Nephron (organoid): Measurements from ENCODE around the gene EXOC3L1.

Source experiments
- H3K27ac Mint-ChIP-seq, 3 experiments: 2 replicates each; pipeline ENCODE4 v1.8.0; 2020; ENCODE audit warnings: mixed read lengths in 3 of 3, mild to moderate bottlenecking in 2 of 3, moderate library complexity in 1 of 3
- H3K27me3 Mint-ChIP-seq: 2 replicates; pipeline ENCODE4 v1.8.0; 2021; ENCODE audit warnings: low read depth, mild to moderate bottlenecking, moderate library complexity, mixed read lengths
- H3K36me3 Mint-ChIP-seq: 2 replicates; pipeline ENCODE4 v1.8.0; 2020; ENCODE audit warnings: low read depth, mixed read lengths
- H3K4me1 Mint-ChIP-seq: 2 replicates; pipeline ENCODE4 v1.8.0; 2020; ENCODE audit warnings: mixed read lengths
- H3K4me3 Mint-ChIP-seq, 3 experiments: 2 replicates each; pipeline ENCODE4 v1.8.0; 2020; ENCODE audit warnings: mild to moderate bottlenecking in 3 of 3, mixed read lengths in 3 of 3, moderate library complexity in 2 of 3
- H3K9me3 Mint-ChIP-seq: 2 replicates; pipeline ENCODE4 v1.8.0; 2020; ENCODE audit warnings: mixed read lengths
- CTCF ChIP-seq, 3 experiments: fragments of 200-600 bp; sonication (generic); IDR thresholded peaks; one replicate each; pipeline ENCODE4 v1.5.0; 2021; ENCODE audit warnings: antibody characterized with exemption in 3 of 3; ENCODE audit not compliant: unreplicated experiment in 3 of 3

The EXOC3L1 gene

GRCh38 chr16:67187175-67187890 is 2.6 kb downstream of the EXOC3L1 start:
- peaks cover 18% of the 10 kb centered on the region for H3K4me1 Mint-ChIP-seq
- H3K27ac Mint-ChIP-seq, result no peak overlapping the region
- H3K27me3 Mint-ChIP-seq, result peaks cover 10% of the 10 kb centered on the region
- H3K4me3 Mint-ChIP-seq, result no peak overlapping the region
- H3K9me3 Mint-ChIP-seq, result no peaks in the 10 kb centered on the region
- TF ChIP-seq CTCF (IDR thresholded peaks at IDR 0.05; ENCODE audit: unreplicated experiment in 3 of 3), result no peak
- H3K36me3 Mint-ChIP-seq, result no peaks in the 10 kb centered on the region

- Mint-ChIP-seq H3K36me3 (no peaks in the 10 kb centered on the region), H3K27me3 (peaks cover 10% of the 10 kb centered on the region), H3K9me3 (no peaks in the 10 kb centered on the region), H3K4me1 (peaks cover 13% of the 10 kb centered on the region), H3K4me3 (no peak overlapping the region), H3K27ac (no peak overlapping the region)
- TF ChIP-seq CTCF (IDR thresholded peaks at IDR 0.05; ENCODE audit: unreplicated experiment in 3 of 3), result no peak
Observed at GRCh38 chr16:67186550-67186950, 3.4 kb downstream of the EXOC3L1 start.

DNA sequence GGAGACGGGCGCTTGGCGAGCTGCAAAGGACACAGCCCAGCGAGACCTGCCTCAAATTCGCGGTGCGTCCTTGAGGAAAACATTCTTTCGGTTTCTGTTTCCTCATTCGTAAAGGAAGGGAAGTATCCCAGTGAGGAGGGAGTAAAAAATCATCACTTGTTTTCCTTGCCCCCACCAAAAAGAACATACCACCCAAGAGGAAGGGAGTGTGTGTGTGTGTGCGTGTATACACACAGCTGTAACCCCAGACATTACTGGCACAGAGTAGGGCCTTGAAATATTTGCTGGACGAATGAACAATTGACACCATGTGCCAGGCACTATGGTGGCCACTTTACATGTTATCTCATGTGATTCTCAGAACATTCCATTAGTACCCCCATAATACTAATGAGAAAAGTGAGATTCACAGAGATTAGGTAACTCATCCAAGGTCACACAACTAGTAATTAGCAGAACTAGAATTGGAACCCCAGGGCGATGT is 4.2 kb downstream of the EXOC3L1 start:
- H3K9me3 Mint-ChIP-seq, result no peaks in the 10 kb centered on the region
- peak overlapping the region; percentile 89 to 94 (median 89) for H3K4me3 Mint-ChIP-seq
- no peaks in the 10 kb centered on the region for H3K36me3 Mint-ChIP-seq
- TF ChIP-seq CTCF (IDR thresholded peaks at IDR 0.05; ENCODE audit: unreplicated experiment in 3 of 3), result peak in 1 of 3 experiments; percentile 26
- H3K27ac Mint-ChIP-seq, result peak overlapping the region in 2 of 3 experiments; percentile 21 to 40
- peaks cover 10% of the 10 kb centered on the region for H3K27me3 Mint-ChIP-seq
- H3K4me1 Mint-ChIP-seq, result peaks cover 8% of the 10 kb centered on the region

DNA sequence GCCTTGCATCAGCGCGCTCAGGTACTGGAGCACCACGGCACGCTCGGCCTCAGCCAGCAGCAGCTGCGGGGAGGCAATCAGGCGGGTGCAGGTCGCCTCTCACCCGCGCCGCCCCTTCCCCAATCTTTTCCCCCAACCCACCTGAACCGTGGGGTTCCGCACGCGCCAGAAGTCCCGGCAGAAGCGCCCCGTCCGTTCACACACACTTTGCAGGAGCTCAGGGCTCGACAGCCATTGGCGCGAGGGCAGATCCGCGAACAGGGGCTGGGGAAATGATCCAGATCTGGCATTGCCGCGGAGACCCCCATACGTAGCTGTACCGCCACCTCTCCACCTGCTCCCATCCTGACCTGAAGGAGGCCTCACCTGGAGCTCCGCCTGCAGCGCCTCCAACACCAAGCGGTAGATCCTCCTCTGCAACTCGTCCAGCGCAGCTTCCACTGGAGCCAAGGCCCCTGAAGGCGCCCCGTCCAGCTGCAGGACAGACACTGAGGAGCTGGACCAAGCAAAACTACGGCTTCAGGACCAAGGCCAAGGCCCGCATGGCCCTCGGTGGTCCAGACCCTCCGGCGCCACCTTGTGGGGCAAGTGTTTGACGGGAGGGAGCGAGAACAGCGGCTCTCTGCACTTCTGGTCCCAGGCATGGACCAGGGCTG is 4.8 kb downstream of the EXOC3L1 start:
- H3K4me3 Mint-ChIP-seq, result peak overlapping the region; percentile 89 to 94 (median 89)
- peak overlapping the region; percentile 21 to 40 (median 32) for H3K27ac Mint-ChIP-seq
- no peaks in the 10 kb centered on the region for H3K9me3 Mint-ChIP-seq
- peaks cover 10% of the 10 kb centered on the region for H3K27me3 Mint-ChIP-seq
- H3K4me1 Mint-ChIP-seq, result peaks cover 8% of the 10 kb centered on the region
- peak; percentile 81 to 92 (median 81) for TF ChIP-seq CTCF (IDR thresholded peaks at IDR 0.05; ENCODE audit: unreplicated experiment in 3 of 3)
- H3K36me3 Mint-ChIP-seq, result no peaks in the 10 kb centered on the region

DNA sequence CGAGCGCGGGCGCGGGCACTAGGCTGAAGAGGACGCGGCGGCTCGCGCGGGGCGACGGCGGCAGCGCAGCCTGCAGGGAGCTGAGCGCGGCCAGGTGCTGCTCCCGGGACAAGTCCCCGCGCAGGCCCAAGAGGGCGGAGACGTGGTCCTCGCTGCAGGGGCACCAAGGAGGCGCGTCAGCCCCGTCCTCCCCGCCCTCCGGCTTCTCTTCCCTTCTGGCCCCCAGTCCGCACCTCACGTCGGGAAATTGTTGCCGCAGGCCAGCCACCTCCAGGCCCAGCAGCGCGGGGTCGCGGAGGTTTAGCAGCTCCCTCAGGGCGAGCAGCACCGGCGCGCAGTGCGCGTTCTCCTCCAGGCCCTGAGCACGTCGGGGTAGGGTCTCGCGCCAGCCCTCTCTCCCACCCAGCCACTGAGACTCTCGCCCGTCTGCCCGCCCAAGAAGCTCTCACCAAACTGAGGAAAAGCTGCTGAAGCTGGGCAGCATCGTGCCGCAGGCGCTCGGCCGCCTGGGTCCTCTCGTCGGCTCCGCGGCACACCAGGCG is 5.4 kb downstream of the EXOC3L1 start:
- Mint-ChIP-seq H3K27me3 (peaks cover 10% of the 10 kb centered on the region), H3K36me3 (no peaks in the 10 kb centered on the region), H3K27ac (no peak overlapping the region), H3K9me3 (no peaks in the 10 kb centered on the region), H3K4me1 (peaks cover 8% of the 10 kb centered on the region), H3K4me3 (peak overlapping the region; percentile 33 to 68 (median 67))
- no peak for TF ChIP-seq CTCF (IDR thresholded peaks at IDR 0.05; ENCODE audit: unreplicated experiment in 3 of 3)
